PC-9 (cell line): ENCODE measurements around the gene DDX39A. TPM values are rescaled to one million over a fixed set of nuclear protein-coding genes. Genes with fewer than 3 reads are reported as not detected.

ENCODE experiments used
- BruUV-seq: library from RNA; stranded (reverse); fragments of 400-500 nt; replicated peaks from 2 replicates; lab custom pipeline; 2021; lab: Mats Ljungman, UMichigan
- CTCF ChIA-PET: fragments of 300-600 bp; sonication (Branson Sonifier 250); formaldehyde crosslinking; loops from one replicate; lab custom pipeline; 2022; ENCODE audit warnings: antibody characterized with exemption; lab: Charles Lee
- POLR2A ChIA-PET: fragments of 300-600 bp; sonication (Branson Sonifier 250); formaldehyde crosslinking; loops from one replicate; lab custom pipeline; 2022; ENCODE audit warnings: antibody characterized with exemption; ENCODE audit not compliant: unreplicated experiment; lab: Charles Lee
- DNase-seq, 2 experiments: peaks; one replicate each; pipeline versions ENCODE4 v3.0.0 to v3.0.0-alpha.2; 2015 to 2022; ENCODE audit warnings: mixed read lengths in 1 of 2
- H2AFZ ChIP-seq: fragments of 200-600 bp; sonication (generic); 2 replicates; pipeline ENCODE4 v1.8.1; 2017; ENCODE audit warnings: antibody characterized with exemption
- H3F3A ChIP-seq: fragments of 200-600 bp; sonication (generic); 2 replicates; pipeline ENCODE4 v1.8.1; 2017; ENCODE audit warnings: antibody characterized with exemption, mild to moderate bottlenecking, low read depth; ENCODE audit not compliant: insufficient read depth
- H3K27ac ChIP-seq: fragments of 200-600 bp; sonication (generic); 2 replicates; pipeline ENCODE4 v1.6.1; 2016; ENCODE audit warnings: mixed run types
- H3K27me3 ChIP-seq: fragments of 200-600 bp; sonication (generic); 2 replicates; pipeline ENCODE4 v1.6.1; 2016; ENCODE audit warnings: low read depth, mixed run types; ENCODE audit not compliant: insufficient read depth
- H3K36me3 ChIP-seq: fragments of 200-600 bp; sonication (generic); 2 replicates; pipeline ENCODE4 v1.6.1; 2016; ENCODE audit warnings: low read depth, mixed run types
- H3K4me1 ChIP-seq: fragments of 200-600 bp; sonication (generic); replicated peaks from 2 replicates; pipeline ENCODE4 v1.6.1; 2016; ENCODE audit warnings: mixed run types; ENCODE audit not compliant: insufficient read depth
- H3K4me2 ChIP-seq: fragments of 200-600 bp; sonication (generic); 2 replicates; pipeline ENCODE4 v1.6.1; 2017; ENCODE audit warnings: mixed run types
- H3K4me3 ChIP-seq: fragments of 200-600 bp; sonication (generic); 2 replicates; pipeline ENCODE4 v1.6.1; 2016; ENCODE audit warnings: mixed run types
- H3K79me2 ChIP-seq: fragments of 200-600 bp; sonication (generic); 2 replicates; pipeline ENCODE4 v1.6.1; 2017; ENCODE audit warnings: low read depth, mixed run types
- H3K9me2 ChIP-seq: fragments of 200-600 bp; sonication (generic); 2 replicates; pipeline ENCODE4 v1.8.1; 2017; ENCODE audit warnings: mild to moderate bottlenecking; ENCODE audit not compliant: insufficient read depth
- H3K9me3 ChIP-seq: fragments of 200-600 bp; sonication (generic); 2 replicates; pipeline ENCODE4 v1.8.1; 2016; ENCODE audit warnings: low read depth; ENCODE audit not compliant: insufficient read depth
- H4K20me1 ChIP-seq: fragments of 200-600 bp; sonication (generic); 2 replicates; pipeline ENCODE4 v1.8.1; 2017; ENCODE audit not compliant: insufficient read depth
- EZH2 ChIP-seq: fragments of 200-600 bp; sonication (generic); IDR thresholded peaks from 2 replicates; pipeline ENCODE4 v1.8.0; 2017; ENCODE audit warnings: antibody characterized with exemption, low read depth
- intact Hi-C: fragments of 100-400 bp; cut with micrococcal nuclease; formaldehyde crosslinking; loops from one replicate; pipeline ENCODE4 v1.10.0; 2022; ENCODE audit not compliant: unreplicated experiment
- total RNA-seq: library from RNA; stranded (reverse); gene quantifications from 2 replicates; pipeline ENCODE4 v1.2.3, GENCODE V29; 2021
- TF ChIP-seq, protein P1 (sequence below): fragments of 200-600 bp; sonication (generic); conservative IDR thresholded peaks from 2 replicates; pipeline ENCODE4 v1.6.1; 2017; ENCODE audit warnings: mixed run types, antibody characterized with exemption, mild to moderate bottlenecking, moderate library complexity

DDX39A gene
- total RNA-seq, 1 experiment from 2014 or later = 67.4 TPM

GRCh38 chr19:14427461-14427860, 8.3 kb upstream of the DDX39A start:
- no TSS peak for BruUV-seq
- no peaks in the 10 kb centered on the region for H3K9me2 ChIP-seq
- no peaks in the 10 kb centered on the region for H3K79me2 ChIP-seq
- H3K9me3 ChIP-seq = no peaks in the 10 kb centered on the region
- ChIA-PET POLR2A (no interaction called here), CTCF (no interaction called here)
- no peak for DNase-seq
- no peaks in the 10 kb centered on the region; the same call in 1 of the 2 replicates for H3K27me3 ChIP-seq
- H3K4me2 ChIP-seq = no peak overlapping the region
- no peaks in the 10 kb centered on the region for H3K36me3 ChIP-seq
- H3K27ac ChIP-seq = no peak overlapping the region
- peaks cover 17% of the 10 kb centered on the region; the same call in 1 of the 2 replicates for H3F3A ChIP-seq
- H2AFZ ChIP-seq = no peak overlapping the region
- 0 out of 2 replicates have a peak, but pooled peaks cover 1% of the 10 kb centered on the region for H3K4me1 ChIP-seq
- TF ChIP-seq EZH2 = no peak
- TF ChIP-seq, protein P1, sequence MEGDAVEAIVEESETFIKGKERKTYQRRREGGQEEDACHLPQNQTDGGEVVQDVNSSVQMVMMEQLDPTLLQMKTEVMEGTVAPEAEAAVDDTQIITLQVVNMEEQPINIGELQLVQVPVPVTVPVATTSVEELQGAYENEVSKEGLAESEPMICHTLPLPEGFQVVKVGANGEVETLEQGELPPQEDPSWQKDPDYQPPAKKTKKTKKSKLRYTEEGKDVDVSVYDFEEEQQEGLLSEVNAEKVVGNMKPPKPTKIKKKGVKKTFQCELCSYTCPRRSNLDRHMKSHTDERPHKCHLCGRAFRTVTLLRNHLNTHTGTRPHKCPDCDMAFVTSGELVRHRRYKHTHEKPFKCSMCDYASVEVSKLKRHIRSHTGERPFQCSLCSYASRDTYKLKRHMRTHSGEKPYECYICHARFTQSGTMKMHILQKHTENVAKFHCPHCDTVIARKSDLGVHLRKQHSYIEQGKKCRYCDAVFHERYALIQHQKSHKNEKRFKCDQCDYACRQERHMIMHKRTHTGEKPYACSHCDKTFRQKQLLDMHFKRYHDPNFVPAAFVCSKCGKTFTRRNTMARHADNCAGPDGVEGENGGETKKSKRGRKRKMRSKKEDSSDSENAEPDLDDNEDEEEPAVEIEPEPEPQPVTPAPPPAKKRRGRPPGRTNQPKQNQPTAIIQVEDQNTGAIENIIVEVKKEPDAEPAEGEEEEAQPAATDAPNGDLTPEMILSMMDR = no peak
- intact Hi-C loops = no loop called here
- H4K20me1 ChIP-seq = no peaks in the 10 kb centered on the region
- no peak overlapping the region for H3K4me3 ChIP-seq

DNA sequence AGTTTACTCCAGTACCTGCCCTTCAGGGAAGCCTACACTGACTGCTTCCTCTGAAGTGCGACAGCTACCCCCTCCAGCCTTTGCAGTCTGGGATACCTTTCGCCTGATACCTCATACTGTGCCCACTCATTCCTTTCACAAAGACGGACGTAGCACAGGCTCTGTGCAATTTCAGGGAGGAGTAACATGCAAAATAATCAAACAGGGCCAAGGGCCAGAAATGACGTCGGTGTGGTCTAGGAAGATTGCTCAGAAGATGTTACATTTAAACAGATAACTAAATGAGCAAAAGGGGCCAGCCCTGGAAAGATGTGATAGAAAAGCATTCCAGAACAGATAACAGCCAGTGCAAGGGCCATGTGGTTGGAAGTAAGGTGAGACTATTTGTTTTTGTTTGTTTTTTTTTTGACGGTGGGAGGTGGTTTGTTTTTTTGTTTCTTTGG, 6.6 kb upstream of the DDX39A start:
- Histone ChIP-seq H3F3A (peaks cover 8% of the 10 kb centered on the region; the same call in 1 of the 2 replicates), H3K4me2 (no peak overlapping the region), H3K36me3 (no peaks in the 10 kb centered on the region), H3K9me2 (no peaks in the 10 kb centered on the region), H2AFZ (no peak overlapping the region), H3K4me1 (no peaks in the 10 kb centered on the region), H3K9me3 (no peaks in the 10 kb centered on the region), H4K20me1 (no peaks in the 10 kb centered on the region), H3K79me2 (no peaks in the 10 kb centered on the region), H3K4me3 (no peak overlapping the region), H3K27ac (no peak overlapping the region), H3K27me3 (no peaks in the 10 kb centered on the region)
- ChIA-PET POLR2A (no interaction called here), CTCF (no interaction called here)
- TF ChIP-seq, protein P1 = no peak
- TF ChIP-seq EZH2 = no peak
- no peak for DNase-seq
- intact Hi-C loops = no loop called here
- no TSS peak for BruUV-seq

DNA sequence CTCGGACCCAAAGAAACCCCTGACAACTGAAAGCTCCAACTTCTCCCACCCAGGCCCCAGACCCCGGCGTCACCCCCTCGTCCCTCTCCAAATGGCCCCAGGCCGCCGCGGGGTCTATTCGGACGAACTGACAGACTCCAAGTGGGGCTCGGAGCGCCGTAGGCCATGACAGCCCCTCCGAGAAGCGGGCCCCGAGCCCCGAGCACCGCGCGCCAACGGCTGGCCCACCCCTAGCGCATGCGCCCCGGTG, 360 bp downstream of the DDX39A start:
- POLR2A ChIA-PET = no interaction called here
- DNase-seq = no peak
- H3K79me2 ChIP-seq = peaks cover 51% of the 10 kb centered on the region

More for the DNA sequence above, 360 bp downstream of the DDX39A start:
- Histone ChIP-seq H3F3A (peaks cover 13% of the 10 kb centered on the region; the same call in 1 of the 2 replicates), H2AFZ (peak overlapping the region; percentile 67; the same call in 1 of the 2 replicates), H3K9me2 (0 out of 2 replicates have a peak, but pooled peaks cover 5% of the 10 kb centered on the region), H3K27me3 (no peaks in the 10 kb centered on the region), H3K4me1 (peaks cover 23% of the 10 kb centered on the region), H4K20me1 (peaks cover 49% of the 10 kb centered on the region), H3K4me3 (peak overlapping the region; percentile 68), H3K4me2 (peak overlapping the region; percentile 92), H3K36me3 (peaks cover 11% of the 10 kb centered on the region), H3K27ac (peak overlapping the region; percentile 69), H3K9me3 (no peaks in the 10 kb centered on the region)
- BruUV-seq = no TSS peak
- intact Hi-C loops = loop anchor here (1.0 to 2.0 kb wide), 2 partner anchors 17 to 338 kb away; no protein-coding TSS in a partner anchor
- no peak for TF ChIP-seq EZH2
- TF ChIP-seq, protein P1 = no peak
- CTCF ChIA-PET = interaction anchor here (0.6 kb wide), 1 partner anchor 75 kb away, joined by 7 read pairs; no protein-coding TSS in a partner anchor
